Measurements from ENCODE around the gene SUFU. TPM values are rescaled to one million over a fixed set of nuclear protein-coding genes. Genes with fewer than 3 reads are reported as not detected.

SUFU gene
- total and polyA plus RNA-seq, 2 donors: 2.6 to 4.3 TPM

GRCh38 chr10:102644646-102645387 is 141.0 kb downstream of the SUFU start:
- Histone ChIP-seq H3K36me3 (ENCODE audit: control insufficient read depth in 2 of 2, insufficient read depth in 2 of 2, low read length in 1 of 2) (peaks cover 5 to 13% of the 10 kb centered on the region in 2 donors), H3K4me1 (ENCODE audit: control insufficient read depth in 2 of 2, insufficient read depth in 2 of 2, low read length in 2 of 2) (peaks cover 30 to 48% of the 10 kb centered on the region in 2 donors), H3K27me3 (ENCODE audit: control insufficient read depth in 2 of 2, insufficient read depth in 1 of 2, low read length in 1 of 2) (no peaks in the 10 kb centered on the region), H3K9me3 (ENCODE audit: control insufficient read depth in 2 of 2, insufficient read depth in 1 of 2, low read length in 1 of 2) (peaks cover 0 to 6% of the 10 kb centered on the region in 2 donors), H3K27ac (ENCODE audit: low read depth in 1 of 2, low read length in 1 of 2) (peak overlapping the region; percentile 98 to 99), H3K4me3 (ENCODE audit: low read length in 2 of 2) (peak overlapping the region; percentile 80 to 87)
- WGBS: under 1% methylated on average over 62 of the region's 62 CpGs
- peak in 6 of 9 donors; percentile 70 to 92 (median 81) for DNase-seq (ENCODE audit: low read depth in 6 of 9, low spot score in 9 of 9)

GRCh38 chr10:102645388-102645740 is 141.6 kb downstream of the SUFU start:
- 1% methylated on average over 12 of the region's 12 CpGs for WGBS
- peak overlapping the region; percentile 80 to 87 for H3K4me3 ChIP-seq (ENCODE audit: low read length in 2 of 2)
- H3K4me1 ChIP-seq (ENCODE audit: control insufficient read depth in 2 of 2, insufficient read depth in 2 of 2, low read length in 2 of 2): peaks cover 35 to 54% of the 10 kb centered on the region in 2 donors
- peaks cover 0 to 6% of the 10 kb centered on the region in 2 donors for H3K9me3 ChIP-seq (ENCODE audit: control insufficient read depth in 2 of 2, insufficient read depth in 1 of 2, low read length in 1 of 2)
- peak overlapping the region; percentile 98 to 99 for H3K27ac ChIP-seq (ENCODE audit: low read depth in 1 of 2, low read length in 1 of 2)
- peak in 1 of 9 donors; percentile 38 for DNase-seq (ENCODE audit: low read depth in 6 of 9, low spot score in 9 of 9)
- H3K27me3 ChIP-seq (ENCODE audit: control insufficient read depth in 2 of 2, insufficient read depth in 1 of 2, low read length in 1 of 2): no peaks in the 10 kb centered on the region
- H3K36me3 ChIP-seq (ENCODE audit: control insufficient read depth in 2 of 2, insufficient read depth in 2 of 2, low read length in 1 of 2): peaks cover 7 to 16% of the 10 kb centered on the region in 2 donors

GRCh38 chr10:102645741-102646609 is 142.2 kb downstream of the SUFU start:
- peaks cover 0 to 6% of the 10 kb centered on the region in 2 donors for H3K9me3 ChIP-seq (ENCODE audit: control insufficient read depth in 2 of 2, insufficient read depth in 1 of 2, low read length in 1 of 2)
- H3K4me1 ChIP-seq (ENCODE audit: control insufficient read depth in 2 of 2, insufficient read depth in 2 of 2, low read length in 2 of 2): peaks cover 41 to 60% of the 10 kb centered on the region in 2 donors
- peak in 4 of 9 donors; percentile 53 to 84 (median 66) for DNase-seq (ENCODE audit: low read depth in 6 of 9, low spot score in 9 of 9)
- WGBS: 5% methylated on average over 29 of the region's 29 CpGs
- peak overlapping the region; percentile 98 to 99 for H3K27ac ChIP-seq (ENCODE audit: low read depth in 1 of 2, low read length in 1 of 2)
- H3K27me3 ChIP-seq (ENCODE audit: control insufficient read depth in 2 of 2, insufficient read depth in 1 of 2, low read length in 1 of 2): no peaks in the 10 kb centered on the region
- H3K4me3 ChIP-seq (ENCODE audit: low read length in 2 of 2): peak overlapping the region; percentile 80 to 87
- H3K36me3 ChIP-seq (ENCODE audit: control insufficient read depth in 2 of 2, insufficient read depth in 2 of 2, low read length in 1 of 2): peaks cover 13 to 19% of the 10 kb centered on the region in 2 donors

- H3K9me3 ChIP-seq (ENCODE audit: control insufficient read depth in 2 of 2, insufficient read depth in 1 of 2, low read length in 1 of 2): peaks cover 0 to 6% of the 10 kb centered on the region in 2 donors
- peaks cover 16 to 26% of the 10 kb centered on the region in 2 donors for H3K36me3 ChIP-seq (ENCODE audit: control insufficient read depth in 2 of 2, insufficient read depth in 2 of 2, low read length in 1 of 2)
- H3K4me3 ChIP-seq (ENCODE audit: low read length in 2 of 2): peak overlapping the region; percentile 80 to 87
- DNase-seq (ENCODE audit: low read depth in 6 of 9, low spot score in 9 of 9): peak in 3 of 9 donors; percentile 61 to 78 (median 68)
- 54% methylated on average over 18 of the region's 18 CpGs for WGBS
- peak overlapping the region; percentile 98 to 99 for H3K27ac ChIP-seq (ENCODE audit: low read depth in 1 of 2, low read length in 1 of 2)
- no peaks in the 10 kb centered on the region for H3K27me3 ChIP-seq (ENCODE audit: control insufficient read depth in 2 of 2, insufficient read depth in 1 of 2, low read length in 1 of 2)
- peaks cover 46 to 63% of the 10 kb centered on the region in 2 donors for H3K4me1 ChIP-seq (ENCODE audit: control insufficient read depth in 2 of 2, insufficient read depth in 2 of 2, low read length in 2 of 2)
Observed at GRCh38 chr10:102646610-102647442, 143.1 kb downstream of the SUFU start.

- DNase-seq (ENCODE audit: low read depth in 6 of 9, low spot score in 9 of 9): no peak
- H3K9me3 ChIP-seq (ENCODE audit: control insufficient read depth in 2 of 2, insufficient read depth in 1 of 2, low read length in 1 of 2): peaks cover 0 to 6% of the 10 kb centered on the region in 2 donors
- peaks cover 53 to 70% of the 10 kb centered on the region in 2 donors for H3K4me1 ChIP-seq (ENCODE audit: control insufficient read depth in 2 of 2, insufficient read depth in 2 of 2, low read length in 2 of 2)
- H3K27ac ChIP-seq (ENCODE audit: low read depth in 1 of 2, low read length in 1 of 2): peak overlapping the region; percentile 25 to 99
- H3K27me3 ChIP-seq (ENCODE audit: control insufficient read depth in 2 of 2, insufficient read depth in 1 of 2, low read length in 1 of 2): no peaks in the 10 kb centered on the region
- H3K4me3 ChIP-seq (ENCODE audit: low read length in 2 of 2): peak overlapping the region; percentile 80 to 87
- 90% methylated on average over 7 of the region's 7 CpGs for WGBS
- H3K36me3 ChIP-seq (ENCODE audit: control insufficient read depth in 2 of 2, insufficient read depth in 2 of 2, low read length in 1 of 2): peaks cover 16 to 31% of the 10 kb centered on the region in 2 donors
Observed at GRCh38 chr10:102647443-102648268, 143.9 kb downstream of the SUFU start.

- peaks cover 55 to 77% of the 10 kb centered on the region in 2 donors for H3K4me1 ChIP-seq (ENCODE audit: control insufficient read depth in 2 of 2, insufficient read depth in 2 of 2, low read length in 2 of 2)
- peaks cover 0 to 6% of the 10 kb centered on the region in 2 donors for H3K9me3 ChIP-seq (ENCODE audit: control insufficient read depth in 2 of 2, insufficient read depth in 1 of 2, low read length in 1 of 2)
- H3K27me3 ChIP-seq (ENCODE audit: control insufficient read depth in 2 of 2, insufficient read depth in 1 of 2, low read length in 1 of 2): no peaks in the 10 kb centered on the region
- H3K36me3 ChIP-seq (ENCODE audit: control insufficient read depth in 2 of 2, insufficient read depth in 2 of 2, low read length in 1 of 2): peaks cover 21 to 36% of the 10 kb centered on the region in 2 donors
- 81% methylated on average over 12 of the region's 12 CpGs for WGBS
- H3K27ac ChIP-seq (ENCODE audit: low read depth in 1 of 2, low read length in 1 of 2): peak overlapping the region; percentile 10 to 99
- no peak for DNase-seq (ENCODE audit: low read depth in 6 of 9, low spot score in 9 of 9)
- peak overlapping the region in 1 of 2 donors; percentile 6 for H3K4me3 ChIP-seq (ENCODE audit: low read length in 2 of 2)
Observed at GRCh38 chr10:102648269-102648888, 144.6 kb downstream of the SUFU start.

GRCh38 chr10:102648889-102649796 is 145.4 kb downstream of the SUFU start:
- peak overlapping the region; percentile 32 to 39 for H3K4me3 ChIP-seq (ENCODE audit: low read length in 2 of 2)
- WGBS: 25% methylated on average over 25 of the region's 25 CpGs
- H3K27ac ChIP-seq (ENCODE audit: low read depth in 1 of 2, low read length in 1 of 2): peak overlapping the region; percentile 70 to 99
- peak in 5 of 9 donors; percentile 52 to 87 (median 80) for DNase-seq (ENCODE audit: low read depth in 6 of 9, low spot score in 9 of 9)
- peaks cover 0 to 6% of the 10 kb centered on the region in 2 donors for H3K9me3 ChIP-seq (ENCODE audit: control insufficient read depth in 2 of 2, insufficient read depth in 1 of 2, low read length in 1 of 2)
- peaks cover 28 to 42% of the 10 kb centered on the region in 2 donors for H3K36me3 ChIP-seq (ENCODE audit: control insufficient read depth in 2 of 2, insufficient read depth in 2 of 2, low read length in 1 of 2)
- no peaks in the 10 kb centered on the region for H3K27me3 ChIP-seq (ENCODE audit: control insufficient read depth in 2 of 2, insufficient read depth in 1 of 2, low read length in 1 of 2)
- peaks cover 55 to 83% of the 10 kb centered on the region in 2 donors for H3K4me1 ChIP-seq (ENCODE audit: control insufficient read depth in 2 of 2, insufficient read depth in 2 of 2, low read length in 2 of 2)

Data from thymus (tissue), 11 donors.